Measurements from ENCODE around the gene PVALB. TPM values are rescaled to one million over a fixed set of nuclear protein-coding genes. Genes with fewer than 3 reads are reported as not detected.

PVALB gene
- total RNA-seq, 2 experiments from 2014 or later = not detected

Other genes starting within 250 kb of the PVALB start
- not detected for gene CACNG2, start 113.3 kb downstream of the PVALB start, total RNA-seq
- 10 to 100 TPM; 26.1 to 28.7 TPM for gene IFT27, start 40.9 kb downstream of the PVALB start, total RNA-seq
- 1 to 10 TPM; 6.3 to 7.3 TPM for gene NCF4, start 44.0 kb upstream of the PVALB start, total RNA-seq
- gene CSF2RB, start 96.6 kb upstream of the PVALB start, total RNA-seq = under 1 TPM; 0.04 TPM
- gene TST, start 202.4 kb upstream of the PVALB start, total RNA-seq = 1 to 10 TPM; 5.0 to 6.0 TPM
- gene MPST, start 202.7 kb upstream of the PVALB start, total RNA-seq = 10 to 100 TPM; 20.6 to 20.9 TPM
- gene KCTD17, start 234.7 kb upstream of the PVALB start, total RNA-seq = 10 to 100 TPM; 32.2 to 40.3 TPM

All from activated CD8-positive, alpha-beta memory T cell treated with anti-CD3 and anti-CD28 coated beads for 36 hours (primary cell).